ENCODE measurements around the gene ZC3H10. TPM values are rescaled to one million over a fixed set of nuclear protein-coding genes. Genes with fewer than 3 reads are reported as not detected.

Gene ZC3H10
- total RNA-seq, 1 experiment from 2014 or later, result 8.7 TPM

- TF ChIP-seq YY1 (IDR thresholded peaks at IDR 0.05; ENCODE audit: extremely low read depth, insufficient replicate concordance, low read depth, low read length), result peak; percentile 37
- no peak for TF ChIP-seq SIN3A (IDR thresholded peaks at IDR 0.05; ENCODE audit: low read depth)
- no peak for TF ChIP-seq TCF7L2 (IDR thresholded peaks at IDR 0.05; ENCODE audit: borderline replicate concordance, extremely low read depth, insufficient read depth, insufficient read length)
- no peak for TF ChIP-seq ZBTB33 (IDR thresholded peaks at IDR 0.05; ENCODE audit: extremely low read depth, insufficient replicate concordance, low read length)
- no peak for TF ChIP-seq FOSL1 (IDR thresholded peaks at IDR 0.05; ENCODE audit: low read depth)
- TF ChIP-seq, protein P1, sequence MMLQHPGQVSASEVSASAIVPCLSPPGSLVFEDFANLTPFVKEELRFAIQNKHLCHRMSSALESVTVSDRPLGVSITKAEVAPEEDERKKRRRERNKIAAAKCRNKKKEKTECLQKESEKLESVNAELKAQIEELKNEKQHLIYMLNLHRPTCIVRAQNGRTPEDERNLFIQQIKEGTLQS (IDR thresholded peaks at IDR 0.05), result no peak
- TF ChIP-seq, protein P2, sequence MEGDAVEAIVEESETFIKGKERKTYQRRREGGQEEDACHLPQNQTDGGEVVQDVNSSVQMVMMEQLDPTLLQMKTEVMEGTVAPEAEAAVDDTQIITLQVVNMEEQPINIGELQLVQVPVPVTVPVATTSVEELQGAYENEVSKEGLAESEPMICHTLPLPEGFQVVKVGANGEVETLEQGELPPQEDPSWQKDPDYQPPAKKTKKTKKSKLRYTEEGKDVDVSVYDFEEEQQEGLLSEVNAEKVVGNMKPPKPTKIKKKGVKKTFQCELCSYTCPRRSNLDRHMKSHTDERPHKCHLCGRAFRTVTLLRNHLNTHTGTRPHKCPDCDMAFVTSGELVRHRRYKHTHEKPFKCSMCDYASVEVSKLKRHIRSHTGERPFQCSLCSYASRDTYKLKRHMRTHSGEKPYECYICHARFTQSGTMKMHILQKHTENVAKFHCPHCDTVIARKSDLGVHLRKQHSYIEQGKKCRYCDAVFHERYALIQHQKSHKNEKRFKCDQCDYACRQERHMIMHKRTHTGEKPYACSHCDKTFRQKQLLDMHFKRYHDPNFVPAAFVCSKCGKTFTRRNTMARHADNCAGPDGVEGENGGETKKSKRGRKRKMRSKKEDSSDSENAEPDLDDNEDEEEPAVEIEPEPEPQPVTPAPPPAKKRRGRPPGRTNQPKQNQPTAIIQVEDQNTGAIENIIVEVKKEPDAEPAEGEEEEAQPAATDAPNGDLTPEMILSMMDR (IDR thresholded peaks at IDR 0.05 in 2 of 3, conservative IDR thresholded peaks at IDR 0.05 in 1 of 3; ENCODE audit: borderline replicate concordance in 1 of 3, insufficient read depth in 1 of 3, low read depth in 2 of 3, low read length in 2 of 3), result peak in 2 of 3 experiments; percentile 77 to 84; a peak in 4 of 6 replicates
- BruUV-seq (replicated peaks), result no TSS peak
- POLR2A ChIA-PET, result interaction anchor here (0.9 to 2.9 kb wide), 5 partner anchors 9 to 103 kb away, joined by 3 to 42 read pairs (median 5); partner anchors contain the start of genes ESYT1, PA2G4, RNF41 and SMARCC2
- H3K79me2 ChIP-seq (ENCODE audit: insufficient read depth, low read length), result peaks cover 18% of the 10 kb centered on the region
- peak overlapping the region; percentile 80 for H3K9ac ChIP-seq (ENCODE audit: low read length)
- RAD21 ChIA-PET (ENCODE audit: low non-redundant PET in 1 of 2, low total read pairs in 2 of 2, uncharacterized antibody in 2 of 2, unreplicated experiment in 2 of 2), result interaction anchor here in 1 of 2 experiments (0.6 kb wide), 1 partner anchor 71 kb away, joined by 6 read pairs; no protein-coding TSS in a partner anchor
- intact Hi-C loops (cut with micrococcal nuclease), result loop anchor here (1.0 to 10.0 kb wide), 9 partner anchors 39 to 517 kb away; partner anchors contain the start of genes COQ10A, CS, MYL6 and NABP2
- peaks cover 23 to 34% of the 10 kb centered on the region in 2 experiments for H3K4me1 ChIP-seq (ENCODE audit: control insufficient read depth in 1 of 2, insufficient read depth in 2 of 2, low read length in 2 of 2)
- no peak overlapping the region for H2AFZ ChIP-seq (ENCODE audit: low read depth, low read length, poor library complexity, severe bottlenecking)
- no peaks in the 10 kb centered on the region for H3K9me2 ChIP-seq (ENCODE audit: insufficient read depth)
- H4K20me1 ChIP-seq (ENCODE audit: insufficient read depth), result no peaks in the 10 kb centered on the region
- CTCF ChIA-PET, result interaction anchor here (2.9 to 3.3 kb wide), 2 partner anchors 8 to 70 kb away, joined by 24 to 29 read pairs; partner anchors contain the start of genes ESYT1 and SMARCC2
- DNase-seq (ENCODE audit: low read depth, low spot score) (peak; percentile 82), ATAC-seq (peak; percentile 19)
- peak overlapping the region; percentile 93 for H3K27ac ChIP-seq (ENCODE audit: low read depth, low read length)
- peak overlapping the region; percentile 76 to 80 for H3K4me3 ChIP-seq (replicated peaks in 1 of 2; ENCODE audit: low read depth in 1 of 2, low read length in 2 of 2)
- peaks cover 4 to 28% of the 10 kb centered on the region in 2 experiments; a peak in 3 of 4 replicates for H3K36me3 ChIP-seq (ENCODE audit: control insufficient read depth in 1 of 2, insufficient read depth in 2 of 2, low read length in 2 of 2)
- H3K9me3 ChIP-seq (ENCODE audit: control insufficient read depth in 1 of 2, insufficient read depth in 1 of 2, low read depth in 1 of 2, low read length in 2 of 2), result no peaks in the 10 kb centered on the region
- no peaks in the 10 kb centered on the region for H3K27me3 ChIP-seq (ENCODE audit: insufficient read depth, low read length)
- H3K4me2 ChIP-seq (ENCODE audit: low read length), result peak overlapping the region; percentile 88
Observed at GRCh38 chr12:56119361-56119796, 1.3 kb downstream of the ZC3H10 start.
